Dendritic cell treated with granulocyte-macrophage colony-stimulating factor and Interleukin-4, amounts not matched to agents 40 ng/mL and 50 ng/mL, for 4 days (primary cell): ENCODE results near the gene INKA2.
"Not testable (repeated sequence)": the region's sequence is repeated elsewhere in the genome, so short reads cannot be mapped to it uniquely, and the experiment has no call there.

Experiments used
- H3K27ac Mint-ChIP-seq: one replicate; pipeline ENCODE4 v1.8.0; 2022; ENCODE audit warnings: mild to moderate bottlenecking, mixed read lengths
- H3K27me3 Mint-ChIP-seq: one replicate; pipeline ENCODE4 v1.8.0; 2022; ENCODE audit warnings: mild to moderate bottlenecking, mixed read lengths
- H3K36me3 Mint-ChIP-seq: one replicate; pipeline ENCODE4 v1.8.0; 2022; ENCODE audit warnings: low read depth, mixed read lengths
- H3K4me1 Mint-ChIP-seq: one replicate; pipeline ENCODE4 v1.8.0; 2022; ENCODE audit warnings: low read depth, mixed read lengths
- H3K4me3 Mint-ChIP-seq: one replicate; pipeline ENCODE4 v1.8.0; 2022; ENCODE audit warnings: mild to moderate bottlenecking, moderate library complexity, mixed read lengths
- H3K9me3 Mint-ChIP-seq: one replicate; pipeline ENCODE4 v1.8.0; 2022; ENCODE audit warnings: mixed read lengths
- intact Hi-C: fragments of 100-400 bp; cut with micrococcal nuclease; formaldehyde crosslinking; loops from one replicate; pipeline ENCODE4 v1.15.0; 2022

Gene INKA2

DNA sequence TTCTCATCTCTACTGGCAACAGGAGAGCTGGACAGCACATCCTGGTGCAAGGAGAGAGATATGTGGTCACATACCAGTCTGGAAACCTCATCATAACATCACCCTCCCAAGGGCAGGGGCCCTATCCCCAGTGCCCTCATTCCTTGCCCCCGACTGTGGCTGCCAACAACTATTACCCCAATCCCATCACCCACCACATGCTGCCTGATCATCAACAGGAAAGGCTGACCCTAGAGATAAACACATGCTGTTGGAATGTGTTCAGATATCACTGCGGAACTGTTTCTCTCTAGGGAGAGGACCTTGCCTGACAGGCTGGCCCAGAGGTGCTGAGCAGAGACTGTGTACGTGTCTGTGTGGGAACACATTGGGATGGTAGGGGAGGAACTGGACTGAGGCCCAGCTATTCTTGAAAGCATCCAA, 4.5 kb upstream of the INKA2 start:
- Mint-ChIP-seq H3K27ac (no peak overlapping the region), H3K9me3 (no peaks in the 10 kb centered on the region), H3K36me3 (peaks cover 10% of the 10 kb centered on the region), H3K27me3 (peaks cover 49% of the 10 kb centered on the region), H3K4me3 (no peak overlapping the region), H3K4me1 (peaks cover 40% of the 10 kb centered on the region)
- intact Hi-C loops = no loop called here

DNA sequence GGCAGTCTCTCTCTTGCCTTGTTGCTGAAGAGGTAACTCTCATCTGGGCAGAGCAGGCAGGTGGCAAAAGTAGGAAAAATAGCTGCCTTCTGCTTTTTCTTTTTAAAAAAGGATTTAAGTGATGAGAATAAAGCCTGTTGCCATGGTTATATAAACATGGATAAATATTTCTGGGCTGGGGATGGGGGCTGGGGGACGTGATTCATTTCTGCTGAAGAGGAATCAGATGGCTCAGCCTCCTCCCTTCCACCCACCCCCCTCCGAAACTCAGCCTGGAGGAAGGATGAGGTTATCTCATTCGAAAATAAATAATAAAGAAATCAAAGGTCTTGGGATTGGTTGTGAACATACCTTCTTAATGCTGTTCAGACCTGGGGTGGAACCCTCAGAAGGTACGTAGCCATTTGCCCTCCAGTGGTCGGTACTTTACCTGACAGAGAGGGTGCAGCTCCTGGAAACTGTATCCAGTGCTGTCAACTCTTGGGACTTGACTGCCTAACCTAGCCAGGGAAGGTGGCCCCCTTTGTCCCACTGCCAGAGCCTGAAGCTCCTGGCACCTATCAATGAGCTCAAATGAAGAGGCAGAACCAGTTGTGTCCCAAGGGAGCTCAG, 3.8 kb upstream of the INKA2 start:
- intact Hi-C loops = no loop called here
- peaks cover 51% of the 10 kb centered on the region for H3K27me3 Mint-ChIP-seq
- peaks cover 38% of the 10 kb centered on the region for H3K4me1 Mint-ChIP-seq
- H3K27ac Mint-ChIP-seq = no peak overlapping the region
- no peaks in the 10 kb centered on the region for H3K9me3 Mint-ChIP-seq
- H3K36me3 Mint-ChIP-seq = peaks cover 12% of the 10 kb centered on the region
- H3K4me3 Mint-ChIP-seq = no peak overlapping the region

DNA sequence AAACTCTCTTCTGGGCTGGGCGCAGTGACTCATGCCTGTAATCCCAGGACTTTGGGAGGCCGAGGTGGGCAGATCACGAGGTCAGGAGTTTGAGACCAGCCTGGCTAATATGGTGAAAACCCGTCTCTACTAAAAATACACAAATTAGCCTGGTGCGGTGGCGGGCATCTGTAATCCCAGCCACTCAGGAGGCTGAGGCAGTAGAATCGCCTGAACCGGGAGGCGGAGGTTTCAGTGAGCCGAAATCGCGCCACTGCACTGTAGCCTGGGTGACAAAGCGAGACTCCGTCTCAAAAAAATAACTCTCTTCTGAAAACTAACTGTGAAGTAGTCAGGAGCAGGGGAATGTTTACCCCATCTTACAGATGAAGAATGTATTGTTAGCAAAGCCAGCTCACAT, 3.1 kb upstream of the INKA2 start:
- H3K27ac Mint-ChIP-seq, intact Hi-C loops, H3K4me3 Mint-ChIP-seq, H3K9me3 Mint-ChIP-seq: not testable (repeated sequence)
- Mint-ChIP-seq H3K4me1 (peaks cover 32% of the 10 kb centered on the region), H3K27me3 (peaks cover 58% of the 10 kb centered on the region), H3K36me3 (peaks cover 12% of the 10 kb centered on the region)

DNA sequence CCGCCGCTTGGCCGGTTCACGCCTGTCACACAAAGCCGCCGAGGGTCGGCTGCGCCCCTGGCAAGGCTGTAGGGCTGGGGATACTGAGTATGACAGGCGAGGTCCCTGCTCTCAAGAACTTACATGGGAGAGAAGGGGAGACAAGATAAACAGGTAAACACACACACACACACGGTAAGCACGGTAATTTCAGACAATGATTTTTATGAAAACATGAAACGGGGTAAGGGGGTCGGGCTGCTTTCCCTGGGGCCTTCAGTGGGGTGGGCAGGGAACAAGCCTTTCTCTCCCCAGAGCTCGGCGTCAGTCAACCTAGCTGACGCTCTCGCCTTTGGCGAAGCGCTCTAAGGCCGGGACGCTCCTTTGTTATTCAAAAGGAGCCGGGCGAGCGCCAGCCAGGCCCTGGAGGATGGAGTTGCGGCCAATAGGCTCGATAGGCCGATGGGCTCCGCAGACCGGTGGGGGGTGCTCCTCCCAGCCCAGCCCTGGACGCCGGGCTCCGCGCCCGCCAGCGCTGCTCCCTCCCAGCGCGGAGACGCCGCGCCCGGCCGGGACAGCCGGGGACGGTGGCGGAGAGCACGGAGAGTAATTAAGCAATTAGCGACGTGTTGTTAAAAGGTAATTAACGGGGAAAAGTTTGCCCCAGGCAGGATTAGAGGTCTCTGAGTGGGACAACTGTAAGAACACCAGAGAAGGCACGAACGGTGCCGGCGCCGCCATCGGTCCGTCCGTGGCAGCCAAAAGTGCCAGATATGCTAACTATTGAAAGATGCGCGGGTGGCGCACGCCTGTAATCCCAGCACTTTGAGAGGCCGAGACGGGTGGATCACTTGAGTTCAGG, 950 bp upstream of the INKA2 start:
- H3K4me1 Mint-ChIP-seq = peaks cover 24% of the 10 kb centered on the region
- H3K9me3 Mint-ChIP-seq = no peaks in the 10 kb centered on the region
- H3K4me3 Mint-ChIP-seq = peak overlapping the region; percentile 82
- H3K27me3 Mint-ChIP-seq = peaks cover 58% of the 10 kb centered on the region
- H3K36me3 Mint-ChIP-seq = peaks cover 12% of the 10 kb centered on the region
- intact Hi-C loops = no loop called here
- peak overlapping the region; percentile 84 for H3K27ac Mint-ChIP-seq

DNA sequence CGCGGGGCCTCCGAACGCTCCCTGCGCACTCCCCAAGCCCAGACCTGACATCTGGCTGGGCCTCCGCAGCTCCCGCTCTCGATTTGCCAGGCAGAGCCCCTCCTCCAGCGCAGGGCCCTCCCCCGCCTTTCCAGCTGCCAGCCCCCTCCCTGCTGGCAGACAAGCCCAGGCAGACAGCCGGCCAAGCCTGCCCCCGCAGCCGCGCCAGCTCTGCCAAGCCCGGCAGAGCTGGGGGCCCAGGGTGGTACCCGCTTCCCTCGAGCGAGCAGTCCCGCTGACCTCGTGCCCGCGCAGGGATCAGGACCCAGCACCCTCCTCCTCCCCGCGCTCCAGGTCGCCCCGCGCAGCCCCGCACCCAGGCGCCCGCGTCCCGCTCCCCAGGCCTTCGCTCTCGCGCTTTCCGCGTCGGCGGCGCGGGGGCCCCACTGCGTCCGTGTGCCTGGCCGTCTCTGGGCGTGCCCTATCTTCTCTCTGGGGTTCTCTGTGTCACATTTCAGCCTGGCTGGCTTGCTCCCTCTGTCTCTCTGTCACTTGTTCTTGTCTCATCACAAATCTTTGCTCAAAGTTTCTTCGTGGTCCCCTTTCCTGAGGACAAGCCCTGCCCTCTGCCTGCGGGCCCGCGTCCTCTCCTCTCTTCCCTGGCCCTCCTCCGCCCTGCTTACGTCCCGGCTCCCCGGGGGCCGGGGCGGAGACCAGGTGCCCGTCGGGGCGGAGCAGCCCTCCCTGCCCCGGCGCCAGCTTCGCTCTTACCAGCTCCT, 580 bp downstream of the INKA2 start:
- H3K4me3 Mint-ChIP-seq = peak overlapping the region; percentile 82
- peak overlapping the region; percentile 84 for H3K27ac Mint-ChIP-seq
- peaks cover 52% of the 10 kb centered on the region for H3K27me3 Mint-ChIP-seq
- H3K9me3 Mint-ChIP-seq = no peaks in the 10 kb centered on the region
- peaks cover 24% of the 10 kb centered on the region for H3K4me1 Mint-ChIP-seq
- peaks cover 12% of the 10 kb centered on the region for H3K36me3 Mint-ChIP-seq
- intact Hi-C loops = no loop called here

DNA sequence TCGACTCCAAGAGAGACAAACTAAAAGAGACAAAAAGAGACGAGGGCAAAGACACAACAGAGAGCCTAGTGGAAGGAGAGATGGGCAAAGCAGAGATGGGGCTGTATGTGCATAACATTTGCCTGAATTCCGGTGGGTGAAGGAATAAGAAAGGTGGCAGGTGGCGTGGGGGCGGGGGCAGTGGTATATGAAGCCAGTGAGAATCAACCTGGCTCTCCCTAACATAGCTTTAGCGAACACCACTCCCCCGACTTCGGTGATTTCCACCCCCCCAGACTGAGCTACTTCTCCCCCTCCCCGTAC, 1.1 kb downstream of the INKA2 start:
- peak overlapping the region; percentile 14 for H3K27ac Mint-ChIP-seq
- intact Hi-C loops = no loop called here
- peaks cover 24% of the 10 kb centered on the region for H3K4me1 Mint-ChIP-seq
- H3K36me3 Mint-ChIP-seq = peaks cover 12% of the 10 kb centered on the region
- peak overlapping the region; percentile 82 for H3K4me3 Mint-ChIP-seq
- peaks cover 47% of the 10 kb centered on the region for H3K27me3 Mint-ChIP-seq
- H3K9me3 Mint-ChIP-seq = no peaks in the 10 kb centered on the region

DNA sequence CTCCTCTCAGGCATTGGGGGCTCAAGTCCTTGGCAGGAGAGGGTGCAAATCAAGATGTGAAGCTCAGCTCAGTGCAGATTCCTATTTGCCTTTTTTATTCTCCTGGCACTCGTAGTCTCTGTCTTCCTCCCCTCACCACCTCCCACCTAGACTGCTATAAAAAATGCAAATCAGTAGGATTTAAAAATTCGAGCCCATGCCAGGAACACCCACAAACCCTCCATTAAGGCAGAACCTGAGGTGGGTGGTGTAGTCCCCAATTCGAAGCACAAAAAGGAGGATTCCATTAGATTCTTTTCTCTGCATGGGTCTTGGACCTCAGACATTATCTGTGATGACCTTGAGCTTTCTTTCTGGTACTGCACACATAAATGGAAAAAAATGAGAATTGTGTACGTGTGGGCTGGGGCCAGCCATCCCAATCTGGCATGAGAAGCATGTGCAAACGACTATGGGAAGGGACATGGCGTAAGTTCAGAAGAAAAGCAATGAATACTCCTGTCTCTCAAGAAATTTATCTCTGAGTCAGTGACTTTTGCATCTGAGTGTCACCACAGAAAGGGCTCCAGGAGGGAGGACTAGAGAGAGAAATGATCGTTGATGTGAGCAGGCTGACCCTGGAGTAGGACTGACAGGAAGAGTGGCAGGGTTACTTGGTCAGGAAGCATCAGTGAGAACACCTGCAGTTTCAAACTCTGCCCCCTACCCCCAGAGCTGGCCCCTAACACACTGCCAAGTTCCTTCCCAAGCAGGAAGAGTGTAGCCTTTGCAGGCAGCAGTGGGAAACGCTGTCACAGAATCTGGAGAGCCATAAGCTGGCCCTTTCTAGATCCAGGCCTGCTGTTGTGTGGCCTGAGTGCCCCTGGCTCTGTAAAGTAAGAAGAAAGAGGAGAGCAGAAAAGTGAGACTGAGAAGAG, 1.7 kb downstream of the INKA2 start:
- H3K36me3 Mint-ChIP-seq = peaks cover 12% of the 10 kb centered on the region
- H3K4me3 Mint-ChIP-seq = peak overlapping the region; percentile 46
- peaks cover 40% of the 10 kb centered on the region for H3K27me3 Mint-ChIP-seq
- H3K27ac Mint-ChIP-seq = peak overlapping the region; percentile 14
- intact Hi-C loops = no loop called here
- H3K4me1 Mint-ChIP-seq = peaks cover 24% of the 10 kb centered on the region
- H3K9me3 Mint-ChIP-seq = no peaks in the 10 kb centered on the region

DNA sequence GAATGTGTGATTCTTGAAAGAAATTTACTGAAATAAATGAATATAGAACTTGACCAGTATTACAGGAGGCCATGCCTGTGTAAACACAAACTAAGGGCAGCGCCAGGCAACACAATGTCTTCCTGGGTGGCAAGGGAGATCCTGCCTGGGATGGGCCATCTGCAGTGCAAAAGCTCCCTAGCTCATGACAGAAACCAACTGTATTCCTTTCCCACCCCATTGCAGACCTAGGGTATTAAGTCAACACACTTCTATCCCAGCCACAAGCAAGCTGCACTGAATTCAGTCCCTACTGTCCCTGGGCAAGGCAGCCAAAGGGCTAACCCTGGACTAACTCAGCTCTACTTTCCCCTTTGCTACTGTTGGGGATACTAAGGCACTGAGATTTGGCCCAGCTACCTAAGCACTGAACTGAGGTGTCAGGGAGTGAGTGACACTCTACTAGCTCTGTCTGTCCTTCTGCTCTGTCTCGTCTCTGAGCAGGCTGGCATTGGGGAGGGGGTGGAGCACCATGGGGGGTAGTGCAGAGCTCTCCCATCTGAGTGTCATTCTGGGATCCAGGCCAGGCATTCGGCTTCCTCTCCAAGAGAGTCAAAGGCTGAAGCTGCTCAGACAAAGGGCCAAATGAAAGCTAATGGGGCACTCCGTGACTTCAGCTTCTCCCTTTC, 2.5 kb downstream of the INKA2 start:
- Mint-ChIP-seq H3K36me3 (peaks cover 12% of the 10 kb centered on the region), H3K4me3 (no peak overlapping the region), H3K27ac (no peak overlapping the region), H3K27me3 (peaks cover 33% of the 10 kb centered on the region), H3K4me1 (peaks cover 24% of the 10 kb centered on the region), H3K9me3 (no peaks in the 10 kb centered on the region)
- intact Hi-C loops = no loop called here

DNA sequence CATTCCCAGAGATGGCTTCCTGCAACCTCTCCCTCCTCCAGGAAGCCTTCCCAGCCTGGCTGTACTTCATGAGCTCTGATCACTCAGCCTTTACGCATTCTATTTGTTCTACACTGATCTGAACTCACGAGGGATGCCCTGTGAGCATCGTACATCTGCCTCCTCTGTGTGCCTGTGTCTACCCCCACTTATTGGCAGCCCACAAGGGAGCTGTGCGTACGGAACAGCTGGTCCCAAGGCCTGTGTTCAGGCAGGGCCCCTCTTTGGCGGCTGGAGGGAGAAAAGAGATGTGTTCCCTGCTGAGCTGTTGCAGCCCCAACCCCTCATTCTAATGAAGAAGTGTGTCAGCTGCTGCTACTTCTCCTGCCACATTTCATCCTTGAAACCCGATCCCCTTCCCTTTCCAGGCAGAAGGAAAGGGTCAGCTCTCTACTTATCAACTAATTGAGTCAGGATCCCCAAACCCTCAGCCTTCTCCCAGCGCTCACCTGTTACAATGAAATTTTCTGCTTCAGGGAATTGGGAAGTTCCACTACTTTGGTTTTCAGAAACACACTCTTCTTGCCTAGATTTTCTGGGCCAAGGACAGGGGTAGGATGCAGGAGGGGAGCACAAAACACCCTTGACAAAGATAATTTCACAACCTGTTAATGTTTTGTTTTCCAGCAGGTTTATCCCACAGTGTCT, 3.2 kb downstream of the INKA2 start:
- no peaks in the 10 kb centered on the region for H3K9me3 Mint-ChIP-seq
- H3K27ac Mint-ChIP-seq = no peak overlapping the region
- intact Hi-C loops = no loop called here
- no peak overlapping the region for H3K4me3 Mint-ChIP-seq
- H3K4me1 Mint-ChIP-seq = peaks cover 22% of the 10 kb centered on the region
- peaks cover 12% of the 10 kb centered on the region for H3K36me3 Mint-ChIP-seq
- peaks cover 26% of the 10 kb centered on the region for H3K27me3 Mint-ChIP-seq

DNA sequence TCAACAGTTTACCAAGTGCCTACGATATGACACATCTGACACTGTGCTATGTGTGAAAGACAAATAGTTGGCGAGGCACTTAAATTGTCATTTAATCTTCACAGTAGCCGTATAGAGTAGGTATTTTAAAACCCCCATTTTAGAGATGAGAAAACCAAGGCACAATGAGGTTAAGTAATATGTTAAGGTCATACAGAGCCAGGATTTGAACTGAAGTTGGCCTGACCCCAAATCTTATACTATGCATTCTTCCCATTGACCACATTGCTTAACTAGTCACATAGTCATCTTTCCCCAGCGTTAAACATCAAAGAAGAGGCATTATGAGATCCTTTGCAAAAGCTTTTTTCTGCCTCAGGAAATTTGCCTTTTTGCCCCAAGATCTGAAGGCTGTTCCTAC, 3.9 kb downstream of the INKA2 start:
- H3K4me3 Mint-ChIP-seq = no peak overlapping the region

DNA sequence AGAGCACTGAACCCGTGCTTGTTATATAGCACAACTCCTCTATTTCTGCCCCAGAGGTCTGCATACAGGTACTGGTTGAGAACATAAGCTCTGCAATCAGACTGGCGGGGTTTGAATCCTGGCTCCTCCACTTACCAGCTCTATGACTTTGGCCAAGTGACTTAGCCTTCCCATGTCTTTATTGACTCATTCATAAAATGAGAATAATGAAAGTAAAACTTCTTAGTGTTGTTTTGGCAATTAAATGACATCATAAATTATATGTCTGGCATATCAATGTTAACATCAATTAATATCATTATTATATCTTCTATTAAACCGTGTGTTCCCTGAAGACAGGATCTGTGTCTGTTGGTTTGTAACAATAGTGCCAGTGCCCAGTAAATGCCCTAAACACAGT, 4.3 kb downstream of the INKA2 start:
- H3K9me3 Mint-ChIP-seq = no peaks in the 10 kb centered on the region
- H3K4me1 Mint-ChIP-seq = peaks cover 21% of the 10 kb centered on the region
- intact Hi-C loops = no loop called here
- H3K27me3 Mint-ChIP-seq = peaks cover 14% of the 10 kb centered on the region
- H3K4me3 Mint-ChIP-seq = no peak overlapping the region
- peaks cover 12% of the 10 kb centered on the region for H3K36me3 Mint-ChIP-seq
- no peak overlapping the region for H3K27ac Mint-ChIP-seq

More for the DNA sequence above, 3.9 kb downstream of the INKA2 start:
- Mint-ChIP-seq H3K27ac (no peak overlapping the region), H3K9me3 (no peaks in the 10 kb centered on the region), H3K27me3 (peaks cover 19% of the 10 kb centered on the region), H3K36me3 (peaks cover 12% of the 10 kb centered on the region), H3K4me1 (peaks cover 21% of the 10 kb centered on the region)
- intact Hi-C loops = no loop called here

DNA sequence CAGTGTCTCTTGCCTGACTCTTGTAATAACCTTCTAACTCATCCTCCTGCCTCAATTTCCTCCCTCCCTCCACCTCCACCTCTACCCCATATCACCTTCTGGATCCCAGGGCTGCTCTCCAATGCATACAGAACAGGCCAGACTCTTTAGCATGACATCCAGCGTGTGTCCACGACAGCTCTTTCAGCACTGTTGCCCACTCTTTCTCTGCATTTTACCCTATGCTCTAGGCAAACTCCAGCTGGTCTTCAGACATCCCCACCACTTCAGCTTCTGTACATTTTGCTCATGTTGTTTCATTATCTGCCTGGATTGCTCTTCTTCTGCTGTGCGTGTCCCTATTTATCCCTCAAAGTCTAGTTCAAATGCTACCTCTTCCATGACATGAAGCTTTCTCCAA, 4.8 kb downstream of the INKA2 start:
- intact Hi-C loops = no loop called here
- Mint-ChIP-seq H3K36me3 (peaks cover 9% of the 10 kb centered on the region), H3K27ac (no peak overlapping the region), H3K4me1 (peaks cover 18% of the 10 kb centered on the region), H3K27me3 (peaks cover 12% of the 10 kb centered on the region), H3K4me3 (no peak overlapping the region), H3K9me3 (no peaks in the 10 kb centered on the region)

DNA sequence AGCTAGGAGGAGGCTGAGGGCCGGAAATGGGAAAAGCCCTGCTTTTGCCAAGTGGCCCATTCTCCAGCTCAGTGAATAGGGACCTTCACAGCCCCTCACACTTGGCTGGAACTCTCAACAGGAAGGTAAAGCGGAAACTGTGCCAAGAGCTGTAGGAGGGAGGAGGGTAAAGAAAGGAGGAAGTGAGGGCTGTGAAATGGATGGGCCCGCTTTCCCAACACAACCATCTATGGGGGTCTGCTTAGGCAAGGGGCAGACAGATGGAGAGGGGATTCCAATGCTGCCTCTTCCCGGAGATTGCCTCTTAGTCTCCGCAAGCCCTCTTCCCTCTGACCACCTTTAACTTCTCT, 5.2 kb downstream of the INKA2 start:
- Mint-ChIP-seq H3K27ac (no peak overlapping the region), H3K4me1 (peaks cover 17% of the 10 kb centered on the region)
- intact Hi-C loops = loop anchor here (1.0 kb wide), 1 partner anchor 21 kb away; the partner anchor contains the start of gene DDX20

More for the DNA sequence above, 5.2 kb downstream of the INKA2 start:
- H3K4me3 Mint-ChIP-seq = no peak overlapping the region
- no peaks in the 10 kb centered on the region for H3K9me3 Mint-ChIP-seq
- peaks cover 5% of the 10 kb centered on the region for H3K36me3 Mint-ChIP-seq
- H3K27me3 Mint-ChIP-seq = peaks cover 12% of the 10 kb centered on the region
